ENCODE measurements around the gene PLXNA2. TPM values are rescaled to one million over a fixed set of nuclear protein-coding genes. Genes with fewer than 3 reads are reported as not detected.

Gene PLXNA2
- polyA plus RNA-seq, 3 donors: 11.6 to 12.7 (median 12.3) TPM

GRCh38 chr1:207988326-207989165, 255.6 kb downstream of the PLXNA2 start:
- no peak for DNase-seq (ENCODE audit: low read depth in 3 of 3, low spot score in 2 of 3)

- no peak for DNase-seq (ENCODE audit: low read depth in 3 of 3, low spot score in 2 of 3)
These were observed 257.0 kb downstream of the PLXNA2 start for GRCh38 chr1:207987164-207987563.

GRCh38 chr1:207985996-207986395, 258.2 kb downstream of the PLXNA2 start:
- no peak for DNase-seq (ENCODE audit: low read depth in 3 of 3, low spot score in 2 of 3)

GRCh38 chr1:207984831-207985572, 259.2 kb downstream of the PLXNA2 start:
- no peak for DNase-seq (ENCODE audit: low read depth in 3 of 3, low spot score in 2 of 3)

- no peak for DNase-seq (ENCODE audit: low read depth in 3 of 3, low spot score in 2 of 3)
These were observed 261.0 kb downstream of the PLXNA2 start for GRCh38 chr1:207983044-207983635.

GRCh38 chr1:207981976-207982375, 262.2 kb downstream of the PLXNA2 start:
- DNase-seq (ENCODE audit: low read depth in 3 of 3, low spot score in 2 of 3): no peak

- DNase-seq (ENCODE audit: low read depth in 3 of 3, low spot score in 2 of 3): no peak
These were observed 265.7 kb downstream of the PLXNA2 start for GRCh38 chr1:207978441-207978840.

GRCh38 chr1:207977876-207978275, 266.3 kb downstream of the PLXNA2 start:
- DNase-seq (ENCODE audit: low read depth in 3 of 3, low spot score in 2 of 3): no peak

- DNase-seq (ENCODE audit: low read depth in 3 of 3, low spot score in 2 of 3): no peak
These were observed 270.2 kb downstream of the PLXNA2 start for GRCh38 chr1:207973898-207974568.

GRCh38 chr1:207972337-207972736, 271.8 kb downstream of the PLXNA2 start:
- DNase-seq (ENCODE audit: low read depth in 3 of 3, low spot score in 2 of 3): no peak
